Ovary (tissue), 3 donors: ENCODE data around the gene CASP7.

Source experiments
- CTCF ChIP-seq, 3 donors: fragments of 450-650 bp in 2 of 3; fragments of 200-600 bp in 1 of 3; IDR thresholded peaks; one replicate each; pipeline versions ENCODE4 v1.5.1 to v1.8.0; 2016 to 2022; ENCODE audit warnings: antibody characterized with exemption in 3 of 3, mild to moderate bottlenecking in 1 of 3
- POLR2A ChIP-seq: fragments of 450-650 bp; IDR thresholded peaks from one replicate; pipeline ENCODE4 v1.6.1; 2017; ENCODE audit warnings: antibody characterized with exemption, mild to moderate bottlenecking, moderate library complexity
- donor health status: DM: no; HTN: no; CAD: no.

GRCh38 chr10:113647812-113648211, 31.9 kb upstream of the CASP7 start:
- TF ChIP-seq CTCF (IDR thresholded peaks at IDR 0.05), result no peak
- no peak for TF ChIP-seq POLR2A
